ENCODE data around the gene LAMP1.
"Not testable (repeated sequence)": the region's sequence is repeated elsewhere in the genome, so short reads cannot be mapped to it uniquely, and the experiment has no call there.

The LAMP1 gene

GRCh38 chr13:113323869-113324268, 26.8 kb downstream of the LAMP1 start:
- no peak for FAIRE-seq
- DNase-seq (ENCODE audit: extremely low spot score, insufficient read length, low read depth): no peak

GRCh38 chr13:113324398-113324797, 27.4 kb downstream of the LAMP1 start:
- no peak for DNase-seq (ENCODE audit: extremely low spot score, insufficient read length, low read depth)

GRCh38 chr13:113325779-113326178, 28.7 kb downstream of the LAMP1 start:
- DNase-seq (ENCODE audit: extremely low spot score, insufficient read length, low read depth) (no peak), FAIRE-seq (no peak)

More at GRCh38 chr13:113324398-113324797, 27.4 kb downstream of the LAMP1 start:
- no peak for FAIRE-seq

- DNase-seq (ENCODE audit: extremely low spot score, insufficient read length, low read depth) (no peak), FAIRE-seq (no peak)
Observed at GRCh38 chr13:113327391-113327765, 30.3 kb downstream of the LAMP1 start.

- FAIRE-seq (no peak), DNase-seq (ENCODE audit: extremely low spot score, insufficient read length, low read depth) (no peak)
Observed at GRCh38 chr13:113327766-113328471, 30.9 kb downstream of the LAMP1 start.

GRCh38 chr13:113328851-113329250, 31.8 kb downstream of the LAMP1 start:
- DNase-seq (ENCODE audit: extremely low spot score, insufficient read length, low read depth): no peak
- no peak for FAIRE-seq

GRCh38 chr13:113329656-113330312, 32.7 kb downstream of the LAMP1 start:
- FAIRE-seq: no peak

GRCh38 chr13:113332615-113333014, 35.6 kb downstream of the LAMP1 start:
- no peak for DNase-seq (ENCODE audit: extremely low spot score, insufficient read length, low read depth)
- FAIRE-seq: no peak

More at GRCh38 chr13:113329656-113330312, 32.7 kb downstream of the LAMP1 start:
- DNase-seq (ENCODE audit: extremely low spot score, insufficient read length, low read depth): no peak

GRCh38 chr13:113333076-113333475, 36.0 kb downstream of the LAMP1 start:
- DNase-seq (ENCODE audit: extremely low spot score, insufficient read length, low read depth) (no peak), FAIRE-seq (no peak)

GRCh38 chr13:113337556-113337955, 40.5 kb downstream of the LAMP1 start:
- no peak for FAIRE-seq

GRCh38 chr13:113337976-113338375, 40.9 kb downstream of the LAMP1 start:
- FAIRE-seq (no peak), DNase-seq (ENCODE audit: extremely low spot score, insufficient read length, low read depth) (no peak)

More at GRCh38 chr13:113337556-113337955, 40.5 kb downstream of the LAMP1 start:
- DNase-seq (ENCODE audit: extremely low spot score, insufficient read length, low read depth): no peak

- DNase-seq (ENCODE audit: extremely low spot score, insufficient read length, low read depth) (no peak), FAIRE-seq (no peak)
Observed at GRCh38 chr13:113338451-113338850, 41.4 kb downstream of the LAMP1 start.

- FAIRE-seq (no peak), DNase-seq (ENCODE audit: extremely low spot score, insufficient read length, low read depth) (no peak)
Observed at GRCh38 chr13:113342820-113343691, 46.0 kb downstream of the LAMP1 start.

- DNase-seq (ENCODE audit: extremely low spot score, insufficient read length, low read depth): no peak
- FAIRE-seq: no peak
Observed at GRCh38 chr13:113343692-113343968, 46.6 kb downstream of the LAMP1 start.

GRCh38 chr13:113345486-113345885, 48.4 kb downstream of the LAMP1 start:
- DNase-seq (ENCODE audit: extremely low spot score, insufficient read length, low read depth) (no peak), FAIRE-seq (no peak)

- not testable (repeated sequence) for DNase-seq (ENCODE audit: extremely low spot score, insufficient read length, low read depth); FAIRE-seq
Observed at GRCh38 chr13:113347736-113348225, 50.7 kb downstream of the LAMP1 start.

- no peak for FAIRE-seq
- DNase-seq (ENCODE audit: extremely low spot score, insufficient read length, low read depth): no peak
Observed at GRCh38 chr13:113348591-113348990, 51.6 kb downstream of the LAMP1 start.

GRCh38 chr13:113349050-113349449, 52.0 kb downstream of the LAMP1 start:
- DNase-seq (ENCODE audit: extremely low spot score, insufficient read length, low read depth) (no peak), FAIRE-seq (no peak)

- FAIRE-seq (no peak), DNase-seq (ENCODE audit: extremely low spot score, insufficient read length, low read depth) (no peak)
Observed at GRCh38 chr13:113349491-113349890, 52.5 kb downstream of the LAMP1 start.

GRCh38 chr13:113350065-113350937, 53.3 kb downstream of the LAMP1 start:
- DNase-seq (ENCODE audit: extremely low spot score, insufficient read length, low read depth) (no peak), FAIRE-seq (no peak)
